Ammon's horn (tissue), 1 donor: Measurements from ENCODE around the gene MSTO1.
"Not testable (repeated sequence)": the region's sequence is repeated elsewhere in the genome, so short reads cannot be mapped to it uniquely, and the experiment has no call there.

Source experiments
- DNase-seq: peaks from one replicate; pipeline ENCODE4 v3.0.0-alpha.2; 2016; ENCODE audit warnings: low spot score

MSTO1 gene

GRCh38 chr1:155609515-155610256 is at the start of gene MSTO1:
TSS of gene MSTO1 (plus strand) at chr1:155610218. CDS start at chr1:155610249, 31 bp downstream.
- DNase-seq: peak; percentile 99

DNA sequence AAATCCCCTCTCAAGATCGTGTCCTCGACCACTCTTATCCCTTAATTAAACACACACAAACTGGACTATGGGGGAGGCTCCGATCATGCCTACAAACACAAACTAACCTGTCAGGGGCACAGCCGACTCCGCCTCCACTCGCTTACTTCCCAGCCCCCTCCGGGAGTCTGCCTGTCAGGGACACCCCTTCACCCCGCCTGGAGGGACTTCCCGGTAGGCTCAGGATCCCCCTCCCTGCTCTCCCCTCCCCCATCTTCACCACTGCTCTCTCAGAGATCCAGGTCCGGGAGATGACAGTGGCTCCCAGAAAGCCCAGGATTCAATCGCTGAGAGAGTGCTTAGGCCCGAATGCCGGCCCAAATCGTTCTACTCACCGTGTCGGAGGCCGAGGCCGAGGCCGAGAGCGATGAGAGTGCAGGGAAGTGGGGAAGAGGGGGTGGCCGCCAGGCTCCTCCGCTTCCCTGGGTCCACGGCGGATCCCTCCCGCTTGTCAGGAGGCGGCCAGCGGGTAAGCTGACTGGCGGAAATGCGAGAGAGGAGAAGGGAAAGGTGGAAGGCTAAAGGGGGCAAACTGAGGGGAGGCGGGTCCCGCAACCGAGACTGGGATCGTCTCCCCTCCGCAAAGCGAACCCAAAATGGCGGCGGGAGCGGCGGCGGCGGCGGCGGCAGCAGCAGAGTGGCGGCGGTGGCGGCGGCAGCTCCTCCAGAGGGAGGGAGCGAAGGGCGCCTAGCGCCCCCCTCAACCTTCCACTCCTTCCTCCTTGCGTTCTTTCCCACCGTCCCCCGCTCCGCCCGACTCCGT is 48.0 kb upstream of the MSTO1 start:
- not testable (repeated sequence) for DNase-seq

DNA sequence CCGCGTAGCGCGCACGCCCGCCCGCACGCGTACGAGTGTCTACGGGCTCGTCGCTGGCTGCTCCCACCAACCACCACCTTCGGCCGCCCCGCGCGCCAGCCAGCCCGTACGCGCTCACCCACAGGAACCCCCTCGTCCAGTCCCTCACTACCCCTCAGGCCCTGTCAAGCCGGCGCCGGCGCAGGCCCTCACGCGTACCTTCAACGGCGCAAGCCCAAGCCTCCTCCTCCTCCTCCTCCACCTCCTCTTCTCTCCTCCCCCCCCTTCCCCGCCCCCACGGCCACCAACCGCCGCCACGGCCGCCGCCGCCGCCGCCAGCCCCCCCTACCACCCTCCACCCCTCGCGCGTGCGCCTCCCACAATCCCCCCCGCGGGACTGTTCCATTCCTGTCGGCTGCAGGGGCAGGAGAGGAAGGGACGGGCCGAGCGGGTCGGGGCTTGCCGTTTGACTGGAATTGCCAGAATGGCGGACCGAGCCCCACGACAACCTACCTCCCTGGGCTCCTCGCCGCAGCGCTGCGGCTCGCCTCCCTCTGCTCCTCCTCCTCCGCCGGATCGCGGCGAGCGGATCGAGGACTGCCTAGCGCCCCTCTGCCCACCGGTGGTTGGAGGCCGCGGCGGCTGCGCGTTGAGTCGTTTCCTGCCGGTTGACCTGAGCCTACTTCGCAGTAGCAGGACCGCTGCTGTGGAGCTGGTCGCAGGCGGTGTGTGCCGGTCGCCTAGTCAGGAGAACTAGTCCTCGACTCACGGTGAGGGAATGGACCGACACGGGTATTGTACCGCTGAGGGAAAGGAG is 47.2 kb upstream of the MSTO1 start, which contains the start of gene ASH1L:
ASH1L (minus strand) TSS at position 223 of the 796 bp plus-strand sequence. CDS start 41,284 bp downstream, outside the sequence.
- DNase-seq: peak; percentile 95

GRCh38 chr1:155563377-155564022 is 46.5 kb upstream of the MSTO1 start:
- peak; percentile 4 for DNase-seq

DNA sequence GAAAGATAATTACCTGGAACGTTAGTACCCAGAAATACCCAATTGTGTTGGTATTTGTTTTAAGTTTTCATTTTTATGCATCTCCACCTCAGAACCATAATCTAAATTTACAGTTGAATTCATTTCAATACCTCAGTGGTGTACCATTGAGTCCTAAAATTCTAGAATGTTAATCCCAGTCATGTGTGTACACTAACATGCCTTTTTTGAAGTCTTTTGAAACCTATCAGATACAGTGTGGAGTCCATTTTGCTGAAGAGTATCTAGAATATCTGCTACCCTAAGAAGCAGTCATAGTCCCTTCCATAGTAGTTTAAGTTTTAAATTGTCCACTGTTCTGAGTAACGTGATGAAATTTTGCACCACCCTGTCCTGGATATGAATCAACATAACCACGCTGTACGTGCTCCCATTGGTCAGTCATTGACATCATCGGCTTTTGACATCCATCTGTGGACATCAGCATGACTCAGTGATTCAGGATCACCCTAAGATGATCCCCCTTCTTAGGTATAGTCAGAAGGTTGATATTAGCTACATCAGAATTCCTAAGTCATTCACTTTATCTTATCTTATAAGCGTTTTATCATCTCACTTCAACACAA is 39.9 kb upstream of the MSTO1 start:
- DNase-seq: no peak

DNA sequence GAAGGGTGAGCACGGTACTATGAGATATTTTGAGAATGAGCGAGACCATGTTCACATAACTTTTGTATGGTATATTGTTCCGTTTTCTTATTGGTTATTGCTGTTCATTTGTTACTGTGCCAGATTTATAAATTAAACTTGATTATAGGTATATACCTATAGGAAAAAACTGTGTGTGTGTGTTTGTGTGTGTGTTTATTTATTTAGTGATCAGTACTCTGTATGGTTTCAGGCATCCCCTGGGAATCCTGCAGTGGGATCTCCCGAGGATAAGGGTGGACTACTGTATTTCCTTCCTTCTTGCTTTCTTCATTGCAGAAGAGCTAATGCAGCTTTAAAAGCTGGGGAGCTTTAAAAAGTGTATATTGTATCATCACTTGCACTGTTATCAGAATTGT is 39.4 kb upstream of the MSTO1 start:
- no peak for DNase-seq

DNA sequence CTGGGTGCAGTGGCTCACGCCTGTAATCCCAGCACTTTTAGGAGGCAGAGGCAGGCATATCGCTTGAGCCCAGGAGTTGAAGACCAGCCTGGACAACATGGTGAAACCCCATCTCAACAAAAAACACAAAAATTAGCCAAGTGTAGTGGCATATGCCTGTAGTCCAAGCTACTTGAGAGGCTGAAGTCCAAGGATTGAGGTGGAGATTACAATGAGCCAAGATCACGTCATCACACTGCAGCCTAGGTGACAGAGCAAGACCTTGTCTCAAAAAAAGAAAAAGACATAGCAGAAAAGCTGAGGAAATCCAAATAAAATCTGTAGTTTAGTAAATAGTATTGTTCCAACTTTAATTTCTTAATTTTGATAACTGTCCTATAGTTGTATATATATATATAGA is 35.9 kb upstream of the MSTO1 start:
- DNase-seq: no peak

DNA sequence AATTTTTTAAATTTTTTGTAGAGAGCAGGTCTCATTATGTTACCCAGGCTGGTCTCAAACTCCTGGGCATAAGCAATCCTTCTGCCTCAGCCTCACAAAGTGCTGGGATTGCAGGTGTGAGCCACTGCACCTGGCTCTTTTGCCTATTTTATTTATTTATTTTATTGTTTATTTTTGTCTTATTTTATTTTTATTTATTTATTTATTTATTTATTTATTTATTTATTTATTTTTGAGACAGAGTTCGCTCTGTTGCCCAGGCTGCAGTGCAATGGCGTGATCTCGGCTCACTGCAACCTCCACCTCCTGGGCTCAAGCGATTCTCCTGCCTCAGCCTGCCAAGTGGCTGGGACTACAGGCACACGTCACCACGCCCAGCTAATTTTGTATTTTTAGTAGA is 34.4 kb upstream of the MSTO1 start:
- DNase-seq: not testable (repeated sequence)

- not testable (repeated sequence) for DNase-seq
These were observed 26.2 kb upstream of the MSTO1 start for GRCh38 chr1:155583846-155584245.

DNA sequence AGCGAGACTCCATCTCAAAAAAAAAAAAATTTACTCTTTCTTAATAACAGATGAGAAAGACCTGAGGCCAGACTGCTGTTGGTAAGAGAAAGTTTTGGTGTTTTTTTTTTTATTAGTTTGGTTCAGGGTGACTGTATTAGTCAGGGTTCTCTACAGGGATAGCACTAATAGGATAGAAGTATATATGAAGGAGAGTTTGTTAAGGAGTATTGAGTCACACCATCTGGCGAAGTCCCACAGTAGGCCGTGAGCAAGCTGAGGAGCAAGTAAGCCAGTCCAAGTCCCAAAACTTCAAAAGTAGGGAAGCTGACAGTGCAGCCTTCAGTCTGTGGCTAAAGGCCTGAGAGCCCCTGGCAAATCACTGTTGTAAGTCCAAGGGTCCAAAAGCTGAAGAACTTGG is 20.7 kb upstream of the MSTO1 start:
- not testable (repeated sequence) for DNase-seq

- not testable (repeated sequence) for DNase-seq
These were observed 19.3 kb upstream of the MSTO1 start for GRCh38 chr1:155590516-155591247.

DNA sequence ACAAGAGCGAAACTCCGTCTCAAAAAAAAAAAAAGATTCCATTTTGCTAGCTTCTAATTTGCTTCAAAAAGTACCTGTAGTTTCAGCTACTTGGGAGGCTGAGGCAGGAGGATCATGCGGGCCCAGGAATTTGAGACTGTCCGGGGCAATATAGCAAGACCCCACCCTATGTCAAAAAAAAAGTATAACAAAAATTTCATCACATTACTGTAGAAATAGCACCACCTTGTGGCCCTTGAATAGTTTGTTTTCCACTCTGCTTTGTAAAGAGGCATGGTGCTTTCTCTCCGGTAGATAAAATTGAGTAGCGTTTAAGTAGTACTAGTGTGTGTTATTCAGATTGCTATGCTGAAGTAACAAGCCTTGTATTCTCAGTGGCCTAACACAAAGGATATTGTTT is 18.2 kb upstream of the MSTO1 start:
- DNase-seq: peak; percentile 70

DNA sequence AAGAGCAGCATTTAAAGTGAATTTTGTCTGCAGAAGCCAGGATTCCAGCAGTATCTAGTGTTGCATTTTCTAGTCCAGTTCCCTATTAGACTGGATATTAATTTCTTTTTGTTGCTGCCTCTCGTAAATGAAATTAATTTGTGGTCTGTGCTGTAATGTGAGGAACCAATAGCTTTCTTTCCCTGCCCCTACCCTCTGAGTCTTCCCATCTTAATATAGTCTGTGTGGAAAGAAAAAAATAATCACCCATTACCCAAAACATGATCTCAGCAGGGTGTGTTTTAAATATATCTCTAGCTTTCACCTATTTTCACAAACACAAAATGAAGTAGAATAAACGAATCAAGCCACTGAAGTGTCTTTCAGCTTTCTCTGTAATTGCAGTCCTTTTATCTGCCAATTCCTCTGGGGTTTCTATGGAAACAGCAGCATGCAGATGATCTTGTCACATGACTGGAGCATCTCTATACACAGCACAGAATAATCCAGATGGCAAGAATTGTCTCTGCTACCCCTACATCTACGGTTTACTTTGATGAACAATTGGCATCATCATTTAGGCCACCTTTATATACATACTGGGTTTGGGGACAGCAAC is 14.0 kb upstream of the MSTO1 start:
- peak; percentile 45 for DNase-seq

DNA sequence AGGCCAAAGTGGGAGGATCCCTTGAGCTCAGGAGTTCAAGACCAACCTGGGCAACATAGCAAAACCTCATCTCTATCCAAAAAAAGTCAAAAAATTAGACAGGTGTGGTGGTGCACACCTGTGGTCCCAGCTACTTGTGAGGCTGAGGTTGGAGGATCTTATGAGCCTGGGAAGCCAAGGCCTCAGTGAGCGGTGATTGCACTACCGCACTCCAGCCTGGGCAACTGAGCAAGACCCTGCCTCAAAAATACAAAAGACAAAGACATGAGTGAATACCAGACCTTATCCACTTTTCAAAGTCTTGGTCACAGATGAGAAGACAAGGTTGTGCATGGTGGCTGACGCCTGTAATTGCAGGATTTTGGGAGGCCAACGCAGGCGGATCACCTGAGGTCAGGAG is 13.2 kb upstream of the MSTO1 start:
- no peak for DNase-seq

DNA sequence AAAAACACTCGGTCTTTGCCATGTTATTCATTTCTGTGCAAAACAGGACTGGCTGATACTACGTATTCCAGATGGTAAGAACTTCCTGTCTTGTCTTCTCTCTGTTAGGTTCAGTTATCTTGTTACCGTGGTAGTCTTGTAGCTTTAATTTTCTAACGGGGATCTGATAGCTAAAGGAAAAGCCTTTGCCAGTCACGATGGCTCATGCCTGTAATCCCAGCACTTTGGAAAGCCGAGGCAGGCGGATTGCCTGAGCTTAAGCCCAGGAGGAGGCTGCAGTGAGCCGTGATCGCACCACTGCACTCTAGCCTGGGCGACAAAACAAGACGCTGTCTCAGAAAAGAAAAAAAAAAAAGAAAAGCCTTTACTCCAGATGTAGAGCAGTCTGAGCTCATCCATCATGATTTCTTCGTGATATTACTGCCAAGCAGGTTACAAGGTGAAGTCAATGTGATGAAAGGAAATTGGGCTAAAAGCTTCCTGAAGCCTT is 11.1 kb upstream of the MSTO1 start:
- DNase-seq: peak; percentile 70

DNA sequence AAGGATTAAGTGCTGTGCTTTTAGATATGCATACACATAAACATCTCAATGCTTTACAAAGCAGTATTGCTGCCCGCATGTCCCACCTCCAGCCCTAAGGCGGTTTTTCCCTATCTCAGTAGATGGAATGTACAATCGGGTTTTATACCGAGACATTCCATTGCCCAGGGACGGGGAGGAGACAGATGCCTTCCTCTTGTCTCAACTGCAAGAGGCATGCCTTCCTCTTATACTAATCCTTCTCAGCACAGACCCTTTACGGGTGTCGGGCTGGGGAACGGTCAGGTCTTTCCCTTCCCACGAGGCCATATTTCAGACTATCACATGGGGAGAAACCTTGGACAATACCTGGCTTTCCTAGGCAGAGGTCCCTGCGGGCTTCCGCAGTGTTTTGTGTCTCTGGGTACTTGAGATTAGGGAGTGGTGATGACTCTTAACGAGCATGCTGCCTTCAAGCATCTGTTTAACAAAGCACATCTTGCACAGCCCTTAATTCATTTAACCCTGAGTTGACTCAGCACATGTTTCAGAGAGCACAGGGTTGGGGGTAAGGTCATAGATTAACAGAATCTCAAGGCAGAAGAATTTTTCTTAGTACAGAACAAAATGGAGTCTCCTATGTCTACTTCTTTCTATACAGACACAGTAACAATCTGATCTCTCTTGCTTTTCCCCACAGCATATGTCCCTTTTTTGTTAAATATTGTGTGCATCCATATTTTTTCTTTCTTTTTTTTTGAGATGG is 10.0 kb upstream of the MSTO1 start:
- DNase-seq: not testable (repeated sequence)

DNA sequence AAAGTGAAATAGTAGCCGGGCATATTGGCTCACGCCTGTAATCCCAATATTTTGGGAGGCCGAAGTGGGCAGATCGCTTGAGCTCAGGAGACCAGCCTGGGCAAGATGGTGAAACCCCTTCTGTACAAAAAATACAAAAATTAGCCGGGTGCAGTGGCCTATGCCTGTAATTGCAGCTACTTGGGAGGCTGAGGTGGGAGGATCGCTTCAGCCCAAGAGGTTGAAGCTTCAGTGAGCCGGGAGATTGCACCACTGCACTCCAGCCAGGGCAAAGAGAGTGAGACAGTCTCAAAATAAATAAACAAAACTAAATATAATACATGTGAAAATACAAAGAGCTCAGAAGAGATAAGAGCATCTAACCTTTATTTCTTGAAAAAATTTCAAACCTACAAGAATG is 2.3 kb upstream of the MSTO1 start:
- no peak for DNase-seq

DNA sequence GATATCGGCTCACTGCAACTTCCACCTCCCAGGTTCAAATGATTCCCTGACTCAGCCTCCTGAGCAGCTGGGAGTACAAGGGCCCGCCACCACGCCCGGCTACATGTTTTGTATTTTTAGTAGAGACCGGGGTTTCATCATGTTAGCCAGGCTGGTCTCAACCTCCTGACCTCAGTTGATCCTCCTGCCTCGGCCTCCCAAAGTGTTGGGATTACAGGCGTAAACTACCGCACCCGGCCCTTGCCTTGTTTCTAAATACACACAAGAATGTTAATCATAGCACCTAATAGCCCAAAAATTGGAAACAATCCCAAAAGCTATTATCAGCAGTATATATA is 1.2 kb upstream of the MSTO1 start:
- DNase-seq: no peak

DNA sequence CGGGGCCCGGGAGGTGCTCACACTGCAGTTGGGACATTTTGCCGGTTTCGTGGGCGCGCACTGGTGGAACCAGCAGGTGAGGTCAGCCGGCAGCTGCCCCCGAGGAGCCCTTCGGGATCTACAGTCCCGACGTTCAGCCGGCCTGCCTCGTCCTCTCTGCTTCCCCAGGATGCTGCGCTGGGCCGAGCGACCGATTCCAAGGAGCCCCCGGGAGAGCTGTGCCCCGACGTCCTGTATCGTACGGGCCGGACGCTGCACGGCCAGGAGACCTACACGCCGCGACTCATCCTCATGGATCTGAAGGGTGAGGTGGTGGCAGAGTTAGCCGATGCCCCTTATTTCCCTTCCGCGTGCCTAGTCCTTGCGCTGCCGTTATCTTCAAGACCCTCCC is 234 bp downstream of the MSTO1 start:
- not testable (repeated sequence) for DNase-seq
